K562 (cell line): Measurements from ENCODE around the gene TCF20. TPM values are rescaled to one million over a fixed set of nuclear protein-coding genes. Genes with fewer than 3 reads are reported as not detected.

Source experiments
- ATAC-seq: fragments of 200-7000 bp; cut with Tn5 transposase; 3 replicates; pipeline ENCODE4 v1.9.1; 2020; ENCODE audit warnings: moderate library complexity
- BruUV-seq: library from RNA; stranded (reverse); fragments of 400-500 nt; replicated peaks from 2 replicates; lab custom pipeline; 2021; lab: Mats Ljungman, UMichigan
- CTCF ChIA-PET: fragments of 300-600 bp; formaldehyde crosslinking; extraction: SDS; loops from one replicate; lab custom pipeline; 2021; ENCODE audit warnings: low intra/inter-chr PET ratio; lab: Yijun Ruan, JAX
- POLR2A ChIA-PET: fragments of 300-600, 350-650 bp; sonication (Branson Sonifier 250); formaldehyde crosslinking; extraction: SDS; loops from one replicate; lab custom pipeline; 2021; ENCODE audit warnings: antibody characterized with exemption, inconsistent platforms; lab: Yijun Ruan, JAX
- DNase-seq, 4 experiments: peaks; one replicate each; pipeline versions ENCODE4 v3.0.0 to v3.0.0-alpha.2; 2011 to 2018; ENCODE audit warnings: low spot score in 3 of 4, mixed read lengths in 3 of 4; ENCODE audit errors: extremely low read depth in 1 of 4
- FAIRE-seq: peaks from 2 replicates; lab custom pipeline; 2011; peaks lifted over from hg19 to GRCh38; lab: Jason Lieb, UNC
- H2AFZ ChIP-seq: 2 replicates; pipeline ENCODE4 v1.6.0; 2011; ENCODE audit warnings: low read depth, low read length, control low read depth, inconsistent platforms
- H3K27ac ChIP-seq: fragments of 200-600 bp; 3 replicates; pipeline ENCODE4 v1.8.0; 2011; ENCODE audit warnings: low read depth, mild to moderate bottlenecking, control low read depth, inconsistent platforms, low read length, moderate library complexity, mixed read lengths; ENCODE audit errors: extremely low read depth
- H3K27me3 ChIP-seq, 2 experiments: fragments of 300-600 bp in 1 of 2; 2 replicates in 1 of 2; 3 replicates in 1 of 2; pipeline versions ENCODE4 v1.6.0 to v1.8.0; 2011; ENCODE audit warnings: inconsistent platforms in 2 of 2, low read length in 2 of 2, mild to moderate bottlenecking in 1 of 2, mixed read lengths in 1 of 2, moderate library complexity in 1 of 2; ENCODE audit not compliant: control insufficient read depth in 2 of 2, insufficient read depth in 2 of 2
- H3K36me3 ChIP-seq: fragments of 300-600 bp; 3 replicates; pipeline ENCODE4 v1.8.0; 2011; ENCODE audit warnings: mild to moderate bottlenecking, low read length, inconsistent platforms; ENCODE audit not compliant: control insufficient read depth, insufficient read depth
- H3K4me1 ChIP-seq, 2 experiments: fragments of 200-600 bp in 1 of 2; replicated peaks in 1 of 2; 2 replicates in 1 of 2; 3 replicates in 1 of 2; pipeline versions ENCODE4 v1.5.1 to v1.8.0; 2011; ENCODE audit warnings: inconsistent platforms in 2 of 2, low read length in 2 of 2, mild to moderate bottlenecking in 1 of 2, mixed read lengths in 1 of 2, moderate library complexity in 1 of 2; ENCODE audit not compliant: control insufficient read depth in 2 of 2, insufficient read depth in 2 of 2
- H3K4me2 ChIP-seq: 2 replicates; pipeline ENCODE4 v1.6.1; 2011; ENCODE audit warnings: low read length, control low read depth, inconsistent platforms, mixed read lengths; ENCODE audit not compliant: insufficient read depth
- H3K4me3 ChIP-seq: fragments of 200-600 bp; sonication (generic), shearing (Covaris generic); 2 replicates; pipeline ENCODE4 v1.5.1; 2016; ENCODE audit warnings: control low read depth, inconsistent platforms
- H3K79me2 ChIP-seq: fragments of 200-600 bp; 3 replicates; pipeline ENCODE4 v1.8.0; 2011; ENCODE audit warnings: low read length, inconsistent platforms; ENCODE audit not compliant: control insufficient read depth, insufficient read depth
- H3K9ac ChIP-seq, 2 experiments: 2 replicates each; pipeline versions ENCODE4 v1.6.0 to v1.6.1; 2011; ENCODE audit warnings: low read depth in 2 of 2, low read length in 2 of 2, control low read depth in 1 of 2, inconsistent platforms in 1 of 2, mild to moderate bottlenecking in 1 of 2, mixed read lengths in 1 of 2; ENCODE audit not compliant: insufficient read depth in 1 of 2
- H3K9me1 ChIP-seq: one replicate; pipeline ENCODE4 v1.6.0; 2011; ENCODE audit warnings: inconsistent platforms, mild to moderate bottlenecking, low read length, moderate library complexity; ENCODE audit not compliant: control insufficient read depth, insufficient read depth
- H3K9me3 ChIP-seq: replicated peaks from 2 replicates; pipeline ENCODE4 v1.5.1; 2011; ENCODE audit warnings: low read depth, low read length, inconsistent platforms; ENCODE audit not compliant: control insufficient read depth, insufficient read depth
- H4K20me1 ChIP-seq: replicated peaks from 2 replicates; pipeline ENCODE4 v1.6.1; 2011; ENCODE audit warnings: low read length, inconsistent platforms, mixed read lengths; ENCODE audit not compliant: control insufficient read depth, insufficient read depth
- EP300 ChIP-seq: IDR thresholded peaks from 2 replicates; pipeline ENCODE4 v1.6.1; 2012; ENCODE audit warnings: low read length, improper control_type of control experiment
- HDAC1 ChIP-seq, 2 experiments: fragments of 450-650 bp; IDR thresholded peaks; 2 replicates each; pipeline ENCODE4 v1.6.1; 2016 to 2017; ENCODE audit warnings: inconsistent platforms in 1 of 2, mild to moderate bottlenecking in 1 of 2, moderate library complexity in 1 of 2
- MGA ChIP-seq: fragments of 450-650 bp; IDR thresholded peaks from 2 replicates; pipeline ENCODE4 v1.6.1; 2016; ENCODE audit warnings: mild to moderate bottlenecking, moderate library complexity
- RHOXF2B ChIP-seq: fragments of 250-450 bp; sonication (Bioruptor Pico); conservative IDR thresholded peaks from 2 replicates; pipeline ENCODE4 v1.5.1; 2021
- WGBS: fragments of 100-300 bp; shearing (Covaris generic); methylation state at CpG from one replicate; pipeline ENCODE4 v1.1.6; 2016; ENCODE audit warnings: low coverage, mixed read lengths; ENCODE audit not compliant: insufficient coverage; ENCODE audit errors: missing lambda C conversion rate; 5-methylcytosine and 5-hydroxymethylcytosine counted together
- in situ Hi-C: fragments of 300-500 bp; cut with MboI; formaldehyde crosslinking; loops from 4 replicates; pipeline ENCODE4 v1.15.0; 2018; ENCODE audit warnings: inconsistent platforms, mixed read lengths
- intact Hi-C: fragments of 100-400 bp; cut with micrococcal nuclease; formaldehyde crosslinking; loops from 2 replicates; pipeline ENCODE4 v1.14.2; 2022
- polyA plus RNA-seq, 8 experiments: library from polyadenylated mRNA; depleted of rRNA in 4 of 8; stranded (reverse) in 5 of 8; unstranded in 3 of 8; fragments of >200 nt; fragmentation: Nextera tagmentation in 2 of 8; fragmentation: Illumina TruSeq in 1 of 8; extraction: Ambion mirVana in 2 of 8; extraction: Trizol in 1 of 8; gene quantifications; 2 replicates each; pipeline versions ENCODE4 v1.2.1 to v1.2.3, GENCODE V29; 2011 to 2014; ENCODE audit warnings: inconsistent platforms in 1 of 8, missing spikeins in 1 of 8
- total RNA-seq, 7 experiments: library from RNA; depleted of rRNA in 6 of 7; stranded (reverse); fragments of >200 nt in 6 of 7; fragmentation: Illumina TruSeq in 2 of 7; extraction: Trizol in 2 of 7; gene quantifications; 2 replicates each; pipeline versions ENCODE4 v1.2.1 to v1.2.3, GENCODE V29; 2011 to 2021; ENCODE audit warnings: low replicate concordance in 1 of 7
- TF ChIP-seq, protein P1 (sequence below): fragments of 450-650 bp; IDR thresholded peaks from 2 replicates; pipeline ENCODE4 v1.6.1; 2014; ENCODE audit warnings: low read depth, mild to moderate bottlenecking, moderate library complexity, borderline replicate concordance
- TF ChIP-seq, protein P2 (sequence below): fragments of 450-650 bp; formaldehyde crosslinking; IDR thresholded peaks from 2 replicates; pipeline ENCODE4 v1.4.0; 2022; ENCODE audit warnings: missing genetic modification characterization
- TF ChIP-seq, protein P3 (sequence below): sonication (generic); formaldehyde crosslinking; IDR thresholded peaks from 2 replicates; pipeline ENCODE4 v1.8.1; 2023; ENCODE audit warnings: mild to moderate bottlenecking, missing genetic modification reagents

TCF20 gene
- total and polyA plus RNA-seq, 9 of the 15 experiments (the other 6 are each of a cell fraction or from before 2014, with no cell fraction given): 0.35 to 43.6 (median 17.5) TPM

DNA sequence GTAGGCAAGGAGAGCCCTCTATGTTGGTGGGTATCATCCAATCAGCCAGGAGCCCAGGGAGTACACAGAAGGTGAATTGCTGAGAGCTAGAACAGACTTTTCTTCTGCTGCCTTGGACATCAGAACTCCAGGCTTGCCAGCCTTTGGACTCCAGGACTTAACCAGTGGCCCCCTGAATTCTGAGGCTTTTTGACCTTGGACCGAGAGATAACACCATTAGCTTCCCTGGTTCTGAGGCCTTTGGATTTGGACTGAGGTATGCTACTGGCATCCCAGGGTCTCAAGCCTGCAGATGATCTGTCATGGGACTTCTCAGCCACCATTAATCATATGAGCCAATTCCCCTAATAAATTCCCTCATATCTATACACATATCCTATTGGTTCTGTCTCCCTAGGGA lies 21.5 kb downstream of the TCF20 start:
- no peak overlapping the region for H3K4me2 ChIP-seq
- H3K9me1 ChIP-seq: no peaks in the 10 kb centered on the region
- in situ Hi-C loops (no loop called here), intact Hi-C loops (no loop called here)
- CTCF ChIA-PET: no interaction called here
- H3K9ac ChIP-seq: no peak overlapping the region
- no peak overlapping the region for H3K27ac ChIP-seq
- POLR2A ChIA-PET: interaction anchor here (1.6 kb wide), 1 partner anchor 8 kb away, joined by 3 read pairs; no protein-coding TSS in a partner anchor
- no TSS peak for BruUV-seq
- H3K36me3 ChIP-seq: no peaks in the 10 kb centered on the region
- H3K79me2 ChIP-seq: peaks cover 48% of the 10 kb centered on the region
- H3K27me3 ChIP-seq: no peaks in the 10 kb centered on the region
- no peak overlapping the region for H3K4me3 ChIP-seq
- no peak for DNase-seq
- no peaks in the 10 kb centered on the region for H3K9me3 ChIP-seq
- ATAC-seq: no peak
- H2AFZ ChIP-seq: no peak overlapping the region
- FAIRE-seq: no peak
- H3K4me1 ChIP-seq: no peaks in the 10 kb centered on the region; a peak in 1 of 5 replicates
- no peaks in the 10 kb centered on the region; the same call in 1 of the 2 replicates for H4K20me1 ChIP-seq
- 86% methylated on average over 1 of the region's 1 CpG for WGBS
- TF ChIP-seq EP300 (no peak), HDAC1 (IDR thresholded peaks at IDR 0.05) (no peak), RHOXF2B (CRISPR knock-in tag) (no peak), MGA (no peak)
- TF ChIP-seq, protein P1, sequence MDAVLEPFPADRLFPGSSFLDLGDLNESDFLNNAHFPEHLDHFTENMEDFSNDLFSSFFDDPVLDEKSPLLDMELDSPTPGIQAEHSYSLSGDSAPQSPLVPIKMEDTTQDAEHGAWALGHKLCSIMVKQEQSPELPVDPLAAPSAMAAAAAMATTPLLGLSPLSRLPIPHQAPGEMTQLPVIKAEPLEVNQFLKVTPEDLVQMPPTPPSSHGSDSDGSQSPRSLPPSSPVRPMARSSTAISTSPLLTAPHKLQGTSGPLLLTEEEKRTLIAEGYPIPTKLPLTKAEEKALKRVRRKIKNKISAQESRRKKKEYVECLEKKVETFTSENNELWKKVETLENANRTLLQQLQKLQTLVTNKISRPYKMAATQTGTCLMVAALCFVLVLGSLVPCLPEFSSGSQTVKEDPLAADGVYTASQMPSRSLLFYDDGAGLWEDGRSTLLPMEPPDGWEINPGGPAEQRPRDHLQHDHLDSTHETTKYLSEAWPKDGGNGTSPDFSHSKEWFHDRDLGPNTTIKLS: no peak
- TF ChIP-seq, protein P2, sequence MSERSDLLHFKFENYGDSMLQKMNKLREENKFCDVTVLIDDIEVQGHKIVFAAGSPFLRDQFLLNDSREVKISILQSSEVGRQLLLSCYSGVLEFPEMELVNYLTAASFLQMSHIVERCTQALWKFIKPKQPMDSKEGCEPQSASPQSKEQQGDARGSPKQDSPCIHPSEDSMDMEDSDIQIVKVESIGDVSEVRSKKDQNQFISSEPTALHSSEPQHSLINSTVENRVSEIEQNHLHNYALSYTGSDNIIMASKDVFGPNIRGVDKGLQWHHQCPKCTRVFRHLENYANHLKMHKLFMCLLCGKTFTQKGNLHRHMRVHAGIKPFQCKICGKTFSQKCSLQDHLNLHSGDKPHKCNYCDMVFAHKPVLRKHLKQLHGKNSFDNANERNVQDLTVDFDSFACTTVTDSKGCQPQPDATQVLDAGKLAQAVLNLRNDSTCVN: no peak
- TF ChIP-seq, protein P3, sequence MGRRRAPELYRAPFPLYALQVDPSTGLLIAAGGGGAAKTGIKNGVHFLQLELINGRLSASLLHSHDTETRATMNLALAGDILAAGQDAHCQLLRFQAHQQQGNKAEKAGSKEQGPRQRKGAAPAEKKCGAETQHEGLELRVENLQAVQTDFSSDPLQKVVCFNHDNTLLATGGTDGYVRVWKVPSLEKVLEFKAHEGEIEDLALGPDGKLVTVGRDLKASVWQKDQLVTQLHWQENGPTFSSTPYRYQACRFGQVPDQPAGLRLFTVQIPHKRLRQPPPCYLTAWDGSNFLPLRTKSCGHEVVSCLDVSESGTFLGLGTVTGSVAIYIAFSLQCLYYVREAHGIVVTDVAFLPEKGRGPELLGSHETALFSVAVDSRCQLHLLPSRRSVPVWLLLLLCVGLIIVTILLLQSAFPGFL (CRISPR knock-in tag): no peak
